Stimulated activated CD8-positive, alpha-beta memory T cell treated with anti-CD3 and anti-CD28 coated beads, Interleukin-7, amount 100 ng/mL, for 24 hours (primary cell): ENCODE data around the gene WDFY1.

ENCODE experiments used
- DNase-seq: peaks from one replicate; pipeline ENCODE4 v3.0.0-alpha.2; 2020; ENCODE audit warnings: low read depth

Gene WDFY1, protein sequence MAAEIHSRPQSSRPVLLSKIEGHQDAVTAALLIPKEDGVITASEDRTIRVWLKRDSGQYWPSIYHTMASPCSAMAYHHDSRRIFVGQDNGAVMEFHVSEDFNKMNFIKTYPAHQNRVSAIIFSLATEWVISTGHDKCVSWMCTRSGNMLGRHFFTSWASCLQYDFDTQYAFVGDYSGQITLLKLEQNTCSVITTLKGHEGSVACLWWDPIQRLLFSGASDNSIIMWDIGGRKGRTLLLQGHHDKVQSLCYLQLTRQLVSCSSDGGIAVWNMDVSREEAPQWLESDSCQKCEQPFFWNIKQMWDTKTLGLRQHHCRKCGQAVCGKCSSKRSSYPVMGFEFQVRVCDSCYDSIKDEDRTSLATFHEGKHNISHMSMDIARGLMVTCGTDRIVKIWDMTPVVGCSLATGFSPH

GRCh38 chr2:223944703-223945531, at the start of gene WDFY1:
Gene WDFY1 (minus strand): TSS chr2:223945335. CDS start chr2:223945284, 51 bp downstream.
- DNase-seq: peak; percentile 61

DNA sequence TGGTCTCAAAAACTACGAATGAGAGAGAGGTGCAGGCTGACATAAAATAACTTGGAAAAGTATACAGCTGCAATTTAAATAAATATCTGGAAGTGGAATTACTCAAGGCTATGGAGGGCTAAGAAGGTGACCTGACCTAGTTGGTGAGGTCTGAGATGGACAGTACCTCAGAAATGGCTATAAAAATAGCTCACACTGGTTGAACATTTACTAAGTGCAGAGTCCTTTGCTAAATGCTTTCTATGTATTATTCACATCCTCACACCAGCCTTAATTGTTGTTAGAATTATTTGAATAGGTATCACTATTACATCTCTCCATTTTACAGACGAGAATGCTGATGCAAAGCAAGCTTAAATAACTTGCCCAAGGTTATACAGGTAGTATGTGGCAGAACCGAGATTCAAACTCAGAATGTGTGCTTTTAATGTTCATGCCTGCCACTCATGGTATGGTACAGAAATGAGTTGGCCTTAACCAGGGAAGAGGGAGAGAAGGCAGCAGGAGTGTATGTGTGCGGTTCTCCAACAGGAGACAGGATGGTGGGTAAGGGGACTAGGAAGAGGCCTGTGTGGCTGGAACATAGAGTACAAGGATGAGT, 49.5 kb upstream of the WDFY1 start:
- no peak for DNase-seq

GRCh38 chr2:223993634-223994232, 48.6 kb upstream of the WDFY1 start:
- DNase-seq: peak; percentile 16

DNA sequence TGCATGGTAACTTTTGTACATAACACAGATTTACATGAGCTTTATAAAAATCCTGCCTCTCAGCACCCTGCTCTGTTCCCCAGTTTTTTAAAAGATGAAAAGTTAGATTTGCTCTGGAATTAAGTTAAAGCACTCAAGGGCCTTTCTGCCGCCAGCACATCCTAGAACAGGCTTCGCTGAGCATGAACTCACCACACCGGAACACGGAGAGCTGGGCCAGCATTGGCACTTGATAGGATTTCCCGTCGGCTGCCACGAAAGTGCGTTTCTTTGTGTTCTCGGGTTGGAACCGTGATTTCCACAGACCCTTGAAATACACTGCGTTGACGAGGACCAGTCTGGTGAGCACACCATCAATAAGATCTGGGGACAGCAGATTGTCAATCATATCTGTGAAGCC, 46.5 kb upstream of the WDFY1 start:
- no peak for DNase-seq

GRCh38 chr2:223989856-223990232, 44.7 kb upstream of the WDFY1 start:
- DNase-seq: no peak

DNA sequence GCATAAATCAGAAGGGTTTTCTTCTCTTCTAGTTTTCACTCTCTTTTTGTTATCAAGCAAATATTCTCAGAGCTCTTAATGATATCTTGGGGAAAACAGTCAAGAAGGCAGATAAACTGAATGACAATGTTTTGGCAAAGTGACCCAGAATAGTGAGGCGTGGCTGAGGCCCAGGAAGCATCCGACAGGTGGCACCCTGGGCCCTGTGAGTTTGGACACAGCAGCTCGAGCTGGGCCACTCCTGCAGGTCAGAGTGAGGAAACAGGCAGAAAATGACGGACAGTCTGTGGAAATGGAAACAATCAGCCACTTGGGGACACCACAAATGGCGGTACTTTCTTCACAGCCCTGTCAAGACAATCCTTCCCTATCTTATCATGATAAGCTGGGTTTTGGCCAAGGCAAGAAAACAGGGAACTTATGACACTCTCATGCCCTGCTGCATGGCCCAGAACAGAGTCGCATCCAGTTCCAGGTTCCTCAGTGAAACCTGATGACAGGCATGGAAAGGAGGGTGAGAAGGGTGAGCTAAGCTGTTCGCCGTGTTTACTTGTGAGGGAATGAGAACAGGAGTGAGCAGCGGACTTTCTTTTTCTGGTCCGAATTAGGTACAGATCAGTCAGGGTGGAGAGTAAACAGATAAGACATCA, 44.2 kb upstream of the WDFY1 start:
- DNase-seq: no peak

- no peak for DNase-seq
Measured at GRCh38 chr2:223981241-223981640, 36.1 kb upstream of the WDFY1 start.

DNA sequence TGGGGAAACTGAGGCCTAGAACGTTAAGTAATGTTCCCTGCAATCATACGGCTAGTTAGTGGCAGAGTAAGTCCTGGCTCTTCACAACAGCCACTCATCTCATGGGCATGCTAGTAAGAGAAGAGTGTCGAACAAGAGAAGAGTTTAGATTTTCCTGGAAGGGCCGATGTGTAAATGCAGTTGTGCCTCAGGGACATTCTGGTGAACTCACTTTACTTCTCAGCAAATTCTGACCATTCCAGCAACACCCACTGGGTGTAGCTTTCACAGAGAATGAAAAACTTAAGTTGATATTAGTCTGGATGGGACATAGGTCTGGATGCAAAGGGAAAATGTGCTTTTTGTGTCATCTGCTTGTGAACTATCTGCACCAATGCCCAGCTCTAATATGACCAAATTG, 35.7 kb upstream of the WDFY1 start:
- DNase-seq: no peak

DNA sequence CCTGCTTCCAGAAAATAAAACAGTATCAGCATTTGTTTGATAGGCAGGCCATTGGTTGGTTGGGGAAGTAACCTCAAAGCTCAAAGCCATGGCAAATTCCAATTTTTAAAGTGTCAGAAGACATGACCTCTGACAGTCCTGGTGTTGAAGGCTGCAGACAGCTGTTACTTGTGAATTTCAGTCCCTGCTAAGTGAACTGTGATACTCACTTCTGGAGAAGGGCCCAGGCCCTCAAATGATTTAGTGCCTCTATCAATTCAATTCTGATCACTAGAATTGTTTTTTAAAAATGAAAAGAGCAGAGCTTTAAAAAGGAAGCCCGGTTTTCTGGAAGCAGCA, 35.2 kb upstream of the WDFY1 start:
- no peak for DNase-seq

DNA sequence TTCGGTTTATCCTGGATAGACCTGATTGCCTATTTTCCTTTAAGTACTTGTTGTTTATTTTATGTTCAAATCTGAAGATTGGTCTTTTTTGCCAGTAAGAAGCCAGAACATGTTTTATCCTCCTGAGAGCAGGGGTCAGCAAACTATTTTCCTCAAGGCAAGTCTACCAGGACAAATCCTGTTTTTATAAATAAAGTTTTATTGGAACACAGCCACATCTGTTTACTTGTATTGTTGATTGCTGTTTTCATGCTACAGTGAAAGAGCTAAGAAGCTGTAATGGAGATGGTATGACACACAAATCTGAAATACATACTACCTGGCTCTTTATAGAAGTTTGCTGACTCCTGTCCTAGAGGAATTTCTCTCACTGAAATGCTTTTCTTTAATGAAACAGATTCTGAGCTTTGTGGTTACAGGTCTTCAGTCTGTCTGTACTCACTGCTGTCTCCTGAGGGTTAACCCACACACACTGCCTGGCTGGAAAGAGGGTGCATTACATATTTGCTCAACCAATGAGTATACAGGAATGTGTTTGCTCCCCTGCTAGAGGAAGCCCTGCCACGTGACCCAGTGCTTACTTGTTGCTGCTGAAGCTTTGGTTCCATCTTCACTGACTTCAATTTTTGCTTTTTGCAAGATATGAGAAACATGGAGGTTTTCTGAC, 34.7 kb upstream of the WDFY1 start:
- DNase-seq: no peak

- DNase-seq: no peak
Measured at GRCh38 chr2:223978451-223978850, 33.3 kb upstream of the WDFY1 start.

DNA sequence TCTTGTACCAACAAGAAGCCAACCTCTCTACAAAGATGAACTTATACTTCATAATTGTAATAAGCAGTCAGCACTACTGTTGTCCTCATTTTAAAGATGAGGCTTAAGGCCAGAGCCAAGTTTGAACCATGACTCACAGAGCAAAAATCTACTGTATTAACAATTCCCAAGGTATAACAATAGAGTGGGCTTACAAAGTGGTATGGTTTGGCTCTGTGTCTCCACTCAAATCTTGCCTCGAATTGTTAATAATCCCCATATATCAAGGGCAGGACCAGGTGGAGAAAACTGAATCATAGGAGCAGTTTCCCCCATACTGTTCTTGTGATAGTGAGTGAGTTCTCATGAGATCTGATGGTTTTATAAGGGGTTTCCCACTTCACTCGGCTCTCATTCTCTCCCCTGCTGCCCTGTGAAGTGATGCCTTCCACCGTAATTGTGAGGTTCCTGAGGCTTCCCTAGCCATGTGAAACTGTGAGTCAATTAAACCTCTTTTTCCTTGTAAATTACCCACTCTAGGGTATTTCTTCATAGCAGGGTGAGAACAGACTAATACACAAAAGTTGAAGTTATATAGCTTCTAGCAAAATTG, 31.6 kb upstream of the WDFY1 start:
- DNase-seq: no peak

- DNase-seq: no peak
Measured at GRCh38 chr2:223973606-223974005, 28.5 kb upstream of the WDFY1 start.

GRCh38 chr2:223972656-223973102, 27.5 kb upstream of the WDFY1 start:
- DNase-seq: no peak

DNA sequence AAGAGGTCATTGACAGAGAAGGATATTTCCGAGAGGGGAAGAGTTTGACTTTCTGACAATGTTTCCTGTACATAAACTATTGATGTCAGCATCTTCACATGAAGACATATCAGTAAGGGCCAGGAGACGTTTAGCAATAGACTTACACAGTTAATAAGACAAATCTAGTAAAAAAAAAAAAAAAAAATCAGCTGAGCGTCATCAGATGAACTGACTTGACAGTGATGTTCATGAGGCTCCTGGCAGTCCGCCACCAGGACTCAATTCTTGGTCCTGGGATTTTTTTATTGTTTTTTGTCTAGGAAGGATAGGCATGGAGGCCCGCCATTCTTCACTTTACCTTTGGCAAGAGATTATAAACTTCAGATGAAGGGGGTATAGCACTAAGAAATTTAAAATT, 26.6 kb upstream of the WDFY1 start:
- no peak for DNase-seq

- DNase-seq: peak; percentile 10
Measured at GRCh38 chr2:223970343-223971128, 25.4 kb upstream of the WDFY1 start.

DNA sequence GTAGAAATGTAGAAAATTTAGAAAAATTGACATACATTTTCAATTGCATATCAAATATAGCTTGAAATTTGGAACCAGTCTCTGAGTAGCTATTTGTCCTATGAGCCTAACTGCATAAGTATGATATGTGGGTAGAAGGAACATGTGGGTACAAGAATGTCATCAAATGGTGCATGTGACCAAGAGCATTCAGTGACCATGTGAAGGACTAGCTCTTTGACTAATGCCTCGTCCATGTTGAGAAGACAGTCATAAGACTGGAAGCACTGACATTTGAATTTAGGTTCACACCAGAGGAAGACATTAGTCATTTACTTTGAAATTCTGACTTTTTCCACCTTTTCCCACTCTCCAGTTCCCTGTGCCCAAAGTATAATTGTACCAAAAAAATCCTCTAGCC, 24.7 kb upstream of the WDFY1 start:
- no peak for DNase-seq

DNA sequence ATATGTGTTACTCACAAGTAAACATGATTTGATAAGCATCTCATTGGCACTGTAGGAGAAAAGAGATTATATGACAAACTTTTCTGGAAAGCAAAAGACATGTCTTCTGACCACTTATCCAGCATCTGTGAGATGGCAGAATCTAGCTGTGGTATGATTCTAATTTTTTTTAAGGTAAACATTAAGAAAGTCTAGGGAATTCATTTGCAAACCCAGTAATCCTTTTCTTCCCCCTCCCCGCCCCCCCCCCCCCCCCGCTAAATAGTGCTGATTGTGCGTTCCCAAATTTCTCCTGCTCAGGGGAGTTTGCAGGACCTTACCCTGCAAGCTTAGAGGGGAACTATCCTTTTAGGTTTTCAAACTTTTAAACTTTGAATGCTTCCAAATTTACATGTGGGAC, 24.2 kb upstream of the WDFY1 start:
- DNase-seq: no peak

GRCh38 chr2:223967981-223968380, 22.8 kb upstream of the WDFY1 start:
- no peak for DNase-seq

DNA sequence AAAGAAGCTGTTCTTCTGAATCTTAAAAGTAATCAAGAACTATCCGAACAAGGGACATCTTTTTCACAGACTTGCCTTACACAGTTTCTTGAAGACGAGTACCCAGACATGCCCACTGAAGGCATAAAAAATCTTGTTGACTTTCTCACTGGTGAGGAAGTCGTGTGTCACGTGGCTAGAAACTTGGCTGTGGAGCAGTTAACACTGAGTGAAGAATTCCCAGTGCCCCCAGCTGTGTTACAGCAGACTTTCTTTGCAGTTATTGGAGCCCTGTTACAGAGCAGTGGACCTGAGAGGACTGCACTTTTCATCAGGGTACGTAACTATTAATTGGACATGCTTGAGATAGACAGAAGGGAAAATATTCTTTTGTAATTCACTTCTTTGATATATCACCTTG, 14.6 kb upstream of the WDFY1 start:
- DNase-seq: no peak
